ENCODE results near the gene TMEM192.

- TF ChIP-seq POLR2A (IDR thresholded peaks at IDR 0.05; ENCODE audit: low read length): no peak
- no peak for TF ChIP-seq GATA1 (IDR thresholded peaks at IDR 0.05; ENCODE audit: low read depth, low read length)
Measured at GRCh38 chr4:165131247-165131832, 18.7 kb upstream of the TMEM192 start.

All from erythroblast (primary cell).